Vagina (tissue), 2 donors: ENCODE data around the gene PACRG. TPM values are rescaled to one million over a fixed set of nuclear protein-coding genes. Genes with fewer than 3 reads are reported as not detected.
"Not testable (repeated sequence)": the region's sequence is repeated elsewhere in the genome, so short reads cannot be mapped to it uniquely, and the experiment has no call there.

Experiments used
- DNase-seq, 2 donors: peaks; one replicate each; pipeline ENCODE4 v3.0.0-alpha.2; 2017; ENCODE audit errors: extremely low spot score in 2 of 2
- H3K27ac ChIP-seq: fragments of 200-600 bp; sonication (generic); one replicate; pipeline ENCODE4 v1.5.1; 2019
- H3K27me3 ChIP-seq: fragments of 200-600 bp; sonication (generic); one replicate; pipeline ENCODE4 v1.5.1; 2019
- H3K36me3 ChIP-seq, 2 donors: fragments of 200-600 bp; sonication (generic); one replicate each; pipeline ENCODE4 v1.5.1; 2017 to 2019
- H3K4me1 ChIP-seq: fragments of 200-600 bp; sonication (generic); one replicate; pipeline ENCODE4 v1.5.1; 2019
- H3K4me3 ChIP-seq, 2 donors: fragments of 200-600 bp; sonication (generic); 1 replicate in 1 of 2; 2 replicates in 1 of 2; pipeline ENCODE4 v1.5.1; 2016 to 2019
- H3K9me3 ChIP-seq: fragments of 200-600 bp; sonication (generic); one replicate; pipeline ENCODE4 v1.5.1; 2019
- CTCF ChIP-seq, 3 experiments: fragments of 450-650 bp in 2 of 3; fragments of 200-600 bp in 1 of 3; sonication (generic) in 1 of 3; IDR thresholded peaks; one replicate each; pipeline ENCODE4 v1.5.1; 2017 to 2019; ENCODE audit warnings: antibody characterized with exemption in 3 of 3, mild to moderate bottlenecking in 2 of 3, moderate library complexity in 2 of 3
- POLR2A ChIP-seq, 2 donors: fragments of 450-650 bp; IDR thresholded peaks; one replicate each; pipeline ENCODE4 v1.6.1; 2017; ENCODE audit warnings: antibody characterized with exemption in 2 of 2, mild to moderate bottlenecking in 2 of 2, moderate library complexity in 2 of 2
- POLR2AphosphoS5 ChIP-seq, 2 donors: sonication (generic); formaldehyde crosslinking; IDR thresholded peaks; one replicate each; pipeline ENCODE4 v1.9.0; 2017; ENCODE audit warnings: antibody characterized with exemption in 2 of 2, mild to moderate bottlenecking in 2 of 2, low read depth in 1 of 2; ENCODE audit not compliant: insufficient read depth in 1 of 2
- intact Hi-C: fragments of 100-400 bp; cut with DNase I; formaldehyde crosslinking; loops from one replicate; pipeline ENCODE4 v1.15.1; 2023
- total RNA-seq: library from RNA; depleted of rRNA; stranded (reverse); fragments of >200 nt; gene quantifications from one replicate; pipeline ENCODE4 v1.2.3, GENCODE V29; 2016

The PACRG gene
- total RNA-seq, 1 donor from 2014 or later: not detected

- Histone ChIP-seq H3K4me3 (no peak overlapping the region), H3K9me3 (no peaks in the 10 kb centered on the region), H3K36me3 (no peaks in the 10 kb centered on the region), H3K27me3 (no peaks in the 10 kb centered on the region), H3K4me1 (no peaks in the 10 kb centered on the region), H3K27ac (no peak overlapping the region)
- no peak for TF ChIP-seq POLR2A (IDR thresholded peaks at IDR 0.05)
- intact Hi-C loops: no loop called here
- no peak for DNase-seq
Measured at GRCh38 chr6:162974685-162975084, 246.9 kb downstream of the PACRG start.

DNA sequence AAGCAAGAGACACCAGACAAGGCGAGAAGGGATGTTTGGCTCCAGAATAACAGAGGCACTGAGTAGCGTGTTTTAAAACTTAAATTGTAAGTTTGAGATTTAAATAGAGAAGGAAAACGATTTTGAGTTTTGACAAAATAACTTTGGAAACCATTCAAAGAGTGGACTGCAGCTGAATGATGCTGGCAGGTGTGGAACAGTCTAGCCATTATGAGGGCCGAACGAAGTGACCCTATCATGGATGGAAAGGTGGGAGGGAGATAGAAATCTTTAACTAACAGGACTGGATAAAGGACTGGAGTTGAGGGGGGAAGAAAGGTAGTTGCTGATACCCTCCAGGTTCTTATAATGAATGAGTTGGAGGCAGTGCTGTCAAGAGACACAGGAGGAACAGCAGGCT lies 248.4 kb downstream of the PACRG start:
- intact Hi-C loops: no loop called here
- Histone ChIP-seq H3K36me3 (no peaks in the 10 kb centered on the region), H3K27me3 (no peaks in the 10 kb centered on the region), H3K4me3 (no peak overlapping the region), H3K9me3 (no peaks in the 10 kb centered on the region), H3K4me1 (no peaks in the 10 kb centered on the region), H3K27ac (no peak overlapping the region)
- TF ChIP-seq CTCF (IDR thresholded peaks at IDR 0.05): no peak
- TF ChIP-seq POLR2AphosphoS5 (IDR thresholded peaks at IDR 0.05; ENCODE audit: insufficient read depth in 1 of 2, low read depth in 1 of 2): no peak
- TF ChIP-seq POLR2A (IDR thresholded peaks at IDR 0.05): no peak
- DNase-seq: no peak

GRCh38 chr6:162983234-162983633 lies 255.5 kb downstream of the PACRG start:
- H3K36me3 ChIP-seq, H3K4me1 ChIP-seq, H3K27ac ChIP-seq, H3K27me3 ChIP-seq, intact Hi-C loops, H3K9me3 ChIP-seq, DNase-seq, H3K4me3 ChIP-seq: not testable (repeated sequence)

- Histone ChIP-seq H3K27me3 (no peaks in the 10 kb centered on the region), H3K27ac (no peak overlapping the region), H3K4me3 (no peak overlapping the region), H3K4me1 (no peaks in the 10 kb centered on the region), H3K9me3 (no peaks in the 10 kb centered on the region), H3K36me3 (no peaks in the 10 kb centered on the region)
- intact Hi-C loops: no loop called here
- no peak for TF ChIP-seq POLR2AphosphoS5 (IDR thresholded peaks at IDR 0.05; ENCODE audit: insufficient read depth in 1 of 2, low read depth in 1 of 2)
- no peak for TF ChIP-seq CTCF (IDR thresholded peaks at IDR 0.05)
- TF ChIP-seq POLR2A (IDR thresholded peaks at IDR 0.05): no peak
- DNase-seq: no peak
Measured at GRCh38 chr6:162998777-162999176, 271.0 kb downstream of the PACRG start.

- H3K9me3 ChIP-seq: no peaks in the 10 kb centered on the region
- DNase-seq: no peak
- H3K36me3 ChIP-seq: no peaks in the 10 kb centered on the region
- TF ChIP-seq CTCF (IDR thresholded peaks at IDR 0.05) (no peak), POLR2AphosphoS5 (IDR thresholded peaks at IDR 0.05; ENCODE audit: insufficient read depth in 1 of 2, low read depth in 1 of 2) (peak in 1 of 2 donors; percentile 15)
- H3K4me1 ChIP-seq: no peaks in the 10 kb centered on the region
- H3K27me3 ChIP-seq: no peaks in the 10 kb centered on the region
- no peak overlapping the region for H3K27ac ChIP-seq
- intact Hi-C loops: no loop called here
- no peak overlapping the region for H3K4me3 ChIP-seq
Measured at GRCh38 chr6:162999575-163000285, 272.0 kb downstream of the PACRG start.

DNA sequence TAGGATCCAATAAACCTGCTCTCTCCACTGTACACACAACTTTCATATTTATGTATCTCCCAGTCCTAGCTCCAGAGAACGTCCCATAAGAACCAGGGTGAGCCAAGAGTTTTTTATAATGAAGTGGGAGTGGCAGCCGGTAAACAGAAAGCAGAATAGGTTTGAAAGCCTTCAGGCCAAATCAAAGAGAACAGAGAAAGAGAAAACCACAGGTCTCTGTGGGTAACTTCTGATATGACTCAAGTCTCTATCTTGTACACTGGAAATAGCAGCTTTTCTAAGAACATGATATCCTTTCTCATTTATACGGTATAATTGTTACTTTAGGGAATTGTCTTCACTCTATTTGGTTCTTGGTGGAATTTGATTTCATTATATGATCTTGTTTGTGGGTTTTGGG lies 273.6 kb downstream of the PACRG start:
- Histone ChIP-seq H3K27me3 (no peaks in the 10 kb centered on the region), H3K4me3 (no peak overlapping the region), H3K36me3 (no peaks in the 10 kb centered on the region), H3K4me1 (no peaks in the 10 kb centered on the region), H3K27ac (no peak overlapping the region), H3K9me3 (no peaks in the 10 kb centered on the region)
- TF ChIP-seq POLR2AphosphoS5 (IDR thresholded peaks at IDR 0.05; ENCODE audit: insufficient read depth in 1 of 2, low read depth in 1 of 2): no peak
- no peak for TF ChIP-seq POLR2A (IDR thresholded peaks at IDR 0.05)
- TF ChIP-seq CTCF (IDR thresholded peaks at IDR 0.05): no peak
- intact Hi-C loops: no loop called here
- DNase-seq: no peak
